ENCODE measurements around the gene RNF151. TPM values are rescaled to one million over a fixed set of nuclear protein-coding genes. Genes with fewer than 3 reads are reported as not detected.
A peak's percentile ranks its signal among the peaks of the same experiment; 100 is the strongest.
"Not testable (repeated sequence)": the region's sequence is repeated elsewhere in the genome, so short reads cannot be mapped to it uniquely, and the experiment has no call there.

The RNF151 gene
- polyA plus RNA-seq (2013, experiment 1 of 2) = not detected
- not detected for polyA plus RNA-seq (2013, experiment 2 of 2)

DNA sequence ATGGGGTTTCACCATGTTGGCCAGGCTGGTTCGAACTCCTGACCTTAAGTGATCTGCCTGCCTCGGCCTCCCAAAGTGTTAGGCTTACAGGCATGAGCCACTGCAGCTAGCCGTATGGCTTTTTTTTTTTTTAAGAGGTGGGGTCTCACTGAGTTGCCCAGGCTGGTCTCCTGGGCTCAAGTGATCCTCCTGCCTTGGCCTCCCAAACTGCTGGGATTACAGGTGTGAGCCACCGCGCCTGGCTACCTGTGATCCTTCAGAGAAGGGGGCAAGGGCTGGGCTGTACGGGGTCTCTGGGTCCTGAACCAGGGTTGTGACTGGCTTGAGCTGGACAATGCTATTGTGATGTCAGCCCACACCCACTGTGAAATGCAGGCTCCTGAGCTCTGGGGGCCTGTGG is at the start of gene RNF151:
TSS of gene RNF151 (plus strand) at position 397 of the 400 bp plus-strand sequence. CDS start 26 bp downstream, outside the sequence.
- Histone ChIP-seq H3K4me1 (ENCODE audit: insufficient read depth, low read length) (peaks cover 4% of the 10 kb centered on the region; the same call in 1 of the 2 replicates), H3K9ac (ENCODE audit: low read depth, low read length) (peak within 1 kb of the TSS; percentile 98), H3K27ac (ENCODE audit: low read depth, low read length) (no peak within 1 kb of the TSS), H3K4me3 (ENCODE audit: low read length) (peak within 1 kb of the TSS; percentile 90), H3K9me3 (ENCODE audit: insufficient read depth, low read depth, low read length) (no peaks in the 10 kb centered on the region), H3K36me3 (ENCODE audit: insufficient read depth, low read length) (peaks cover 27% of the 10 kb centered on the region), H3K27me3 (ENCODE audit: insufficient read depth, low read length) (no peaks in the 10 kb centered on the region)
- 97% methylated on average over 6 of the region's 6 CpGs for WGBS

DNA sequence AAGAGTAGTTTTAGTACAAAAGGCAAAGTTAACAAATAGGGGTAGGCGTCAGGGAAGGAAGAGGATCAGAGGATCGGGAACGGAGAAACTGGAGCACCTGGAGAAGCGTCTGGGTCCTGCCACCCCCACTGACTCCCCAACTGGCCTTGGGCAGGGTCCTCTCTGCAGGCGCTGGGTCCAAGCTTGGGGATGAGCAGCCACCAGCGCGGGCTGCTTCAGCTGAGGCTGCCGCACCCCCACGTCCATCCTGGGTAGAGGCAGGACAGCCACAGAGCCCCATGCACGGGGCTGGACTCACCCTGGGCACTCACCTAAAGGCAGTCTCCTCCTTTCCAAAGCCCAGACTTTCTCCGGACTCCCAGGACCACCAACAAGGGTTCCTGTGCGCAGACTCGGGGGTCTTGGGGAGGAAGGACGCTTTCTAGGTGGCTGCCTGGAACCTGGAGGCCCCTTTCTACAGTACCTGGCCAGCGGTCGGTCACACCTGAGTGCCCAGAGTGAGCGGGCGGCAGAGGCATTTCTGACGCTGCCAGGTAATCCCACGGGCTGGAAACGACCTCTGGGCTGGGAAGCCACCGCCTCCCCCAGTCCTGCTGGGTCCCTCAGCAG is 49.5 kb upstream of the RNF151 start:
- peak overlapping the region; percentile 27; the same call in 1 of the 2 replicates for H3K4me3 ChIP-seq (ENCODE audit: low read length)
- H3K9me3 ChIP-seq (ENCODE audit: insufficient read depth, low read depth, low read length) = no peaks in the 10 kb centered on the region
- 10% methylated on average over 22 of the region's 22 CpGs for WGBS
- H3K36me3 ChIP-seq (ENCODE audit: insufficient read depth, low read length) = no peaks in the 10 kb centered on the region
- no peak overlapping the region for H3K27ac ChIP-seq (ENCODE audit: low read depth, low read length)
- H3K9ac ChIP-seq (ENCODE audit: low read depth, low read length) = no peak overlapping the region
- peaks cover 30% of the 10 kb centered on the region for H3K4me1 ChIP-seq (ENCODE audit: insufficient read depth, low read length)
- peaks cover 85% of the 10 kb centered on the region for H3K27me3 ChIP-seq (ENCODE audit: insufficient read depth, low read length)

DNA sequence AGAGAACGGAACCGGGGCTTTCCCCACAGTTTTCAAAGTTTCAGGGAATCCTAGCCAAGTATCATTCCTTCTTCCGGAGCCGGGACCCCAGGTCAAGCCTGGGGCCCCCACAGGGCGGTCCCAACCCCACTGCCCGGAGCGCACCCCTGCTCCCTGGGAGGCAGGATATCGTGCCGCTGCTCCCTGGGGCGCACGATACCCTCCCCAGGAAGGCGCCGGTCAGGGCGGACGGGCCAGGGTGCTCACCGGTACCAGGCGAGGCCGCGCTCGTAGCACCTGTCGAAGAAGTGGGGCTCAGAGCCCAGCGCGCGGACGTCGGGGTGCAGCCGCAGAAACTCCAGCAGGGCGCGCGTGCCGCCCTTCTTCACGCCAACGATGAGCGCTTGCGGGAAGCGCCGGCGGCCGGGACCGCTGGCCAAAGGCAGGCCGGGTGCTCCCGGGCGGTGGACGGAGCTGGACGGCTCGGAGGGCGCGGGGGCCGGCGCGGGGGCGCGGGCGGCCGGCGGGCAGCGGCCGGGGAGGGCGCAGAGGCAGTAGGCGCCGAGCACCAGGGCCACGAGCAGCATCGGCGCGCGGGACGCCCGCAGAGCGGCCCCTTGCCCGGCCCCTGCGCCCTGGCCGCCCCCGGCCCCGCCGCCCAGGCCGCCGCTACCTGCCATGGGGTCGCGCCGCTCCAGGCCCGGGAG is 48.8 kb upstream of the RNF151 start:
- peak overlapping the region; percentile 27; the same call in 1 of the 2 replicates for H3K4me3 ChIP-seq (ENCODE audit: low read length)
- no peaks in the 10 kb centered on the region for H3K36me3 ChIP-seq (ENCODE audit: insufficient read depth, low read length)
- H3K9ac ChIP-seq (ENCODE audit: low read depth, low read length) = no peak overlapping the region
- H3K27ac ChIP-seq (ENCODE audit: low read depth, low read length) = no peak overlapping the region
- H3K27me3 ChIP-seq (ENCODE audit: insufficient read depth, low read length) = peaks cover 91% of the 10 kb centered on the region
- no peaks in the 10 kb centered on the region for H3K9me3 ChIP-seq (ENCODE audit: insufficient read depth, low read depth, low read length)
- 3% methylated on average over 81 of the region's 81 CpGs for WGBS
- peaks cover 30% of the 10 kb centered on the region for H3K4me1 ChIP-seq (ENCODE audit: insufficient read depth, low read length)

GRCh38 chr16:1918351-1919326 is 48.0 kb upstream of the RNF151 start, which contains the start of gene HS3ST6:
HS3ST6 (minus strand) TSS chr16:1918415; CDS start chr16:1918323, 92 bp downstream.
- H3K9me3 ChIP-seq (ENCODE audit: insufficient read depth, low read depth, low read length) = no peaks in the 10 kb centered on the region
- H3K4me3 ChIP-seq (ENCODE audit: low read length) = peak within 1 kb of the TSS; percentile 39; the same call in 1 of the 2 replicates
- WGBS = 7% methylated on average over 59 of the region's 71 CpGs
- H3K36me3 ChIP-seq (ENCODE audit: insufficient read depth, low read length) = no peaks in the 10 kb centered on the region
- peaks cover 27% of the 10 kb centered on the region for H3K4me1 ChIP-seq (ENCODE audit: insufficient read depth, low read length)
- H3K9ac ChIP-seq (ENCODE audit: low read depth, low read length) = no peak within 1 kb of the TSS
- H3K27me3 ChIP-seq (ENCODE audit: insufficient read depth, low read length) = peaks cover 94% of the 10 kb centered on the region
- H3K27ac ChIP-seq (ENCODE audit: low read depth, low read length) = no peak within 1 kb of the TSS

- H3K4me3 ChIP-seq (ENCODE audit: low read length) = no peak overlapping the region
- 46% methylated on average over 30 of the region's 30 CpGs for WGBS
- no peaks in the 10 kb centered on the region for H3K9me3 ChIP-seq (ENCODE audit: insufficient read depth, low read depth, low read length)
- no peaks in the 10 kb centered on the region for H3K36me3 ChIP-seq (ENCODE audit: insufficient read depth, low read length)
- H3K27me3 ChIP-seq (ENCODE audit: insufficient read depth, low read length) = peaks cover 95% of the 10 kb centered on the region
- no peak overlapping the region for H3K27ac ChIP-seq (ENCODE audit: low read depth, low read length)
- H3K4me1 ChIP-seq (ENCODE audit: insufficient read depth, low read length) = peaks cover 23% of the 10 kb centered on the region
- H3K9ac ChIP-seq (ENCODE audit: low read depth, low read length) = no peak overlapping the region
Observed at GRCh38 chr16:1919327-1919998, 47.2 kb upstream of the RNF151 start.

- H3K27ac ChIP-seq (ENCODE audit: low read depth, low read length); H3K36me3 ChIP-seq (ENCODE audit: insufficient read depth, low read length); H3K4me3 ChIP-seq (ENCODE audit: low read length); H3K9ac ChIP-seq (ENCODE audit: low read depth, low read length); H3K9me3 ChIP-seq (ENCODE audit: insufficient read depth, low read depth, low read length): not testable (repeated sequence)
- H3K27me3 ChIP-seq (ENCODE audit: insufficient read depth, low read length) = peaks cover 92% of the 10 kb centered on the region
- 67% methylated on average over 21 of the region's 21 CpGs for whole genome bisulfite sequencing
- peaks cover 20% of the 10 kb centered on the region for H3K4me1 ChIP-seq (ENCODE audit: insufficient read depth, low read length)
Observed at GRCh38 chr16:1920122-1920521, 46.5 kb upstream of the RNF151 start.

DNA sequence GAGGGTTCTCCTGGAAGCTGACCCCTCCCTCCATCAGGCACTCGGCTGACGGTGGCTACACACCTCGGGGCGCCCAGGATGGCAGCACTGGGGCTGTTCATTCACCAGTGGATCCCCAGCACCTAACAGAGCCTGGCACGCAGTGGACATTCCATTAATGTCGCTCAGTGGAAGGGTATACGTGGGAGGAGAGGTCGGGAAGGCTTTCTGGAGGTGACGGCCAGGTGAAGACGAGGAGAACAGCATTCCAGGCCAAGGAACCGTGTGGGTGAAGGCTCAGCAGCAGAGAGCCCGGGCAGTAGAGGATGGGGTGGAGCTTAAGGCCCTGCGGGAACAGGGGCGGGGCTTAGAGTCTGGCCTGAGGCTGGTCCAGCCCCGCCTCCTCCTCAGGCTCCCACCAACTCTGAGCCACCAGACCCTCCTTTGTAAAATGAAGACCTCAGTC is 45.9 kb upstream of the RNF151 start:
- H3K4me3 ChIP-seq (ENCODE audit: low read length) = no peak overlapping the region
- H3K27me3 ChIP-seq (ENCODE audit: insufficient read depth, low read length) = peaks cover 88% of the 10 kb centered on the region
- no peak overlapping the region for H3K27ac ChIP-seq (ENCODE audit: low read depth, low read length)
- peaks cover 20% of the 10 kb centered on the region for H3K4me1 ChIP-seq (ENCODE audit: insufficient read depth, low read length)
- no peak overlapping the region for H3K9ac ChIP-seq (ENCODE audit: low read depth, low read length)
- WGBS = 9% methylated on average over 15 of the region's 15 CpGs
- H3K36me3 ChIP-seq (ENCODE audit: insufficient read depth, low read length) = no peaks in the 10 kb centered on the region
- H3K9me3 ChIP-seq (ENCODE audit: insufficient read depth, low read depth, low read length) = no peaks in the 10 kb centered on the region

GRCh38 chr16:1922357-1922756 is 44.3 kb upstream of the RNF151 start:
- Histone ChIP-seq H3K27me3 (ENCODE audit: insufficient read depth, low read length) (peaks cover 72% of the 10 kb centered on the region), H3K9me3 (ENCODE audit: insufficient read depth, low read depth, low read length) (no peaks in the 10 kb centered on the region), H3K9ac (ENCODE audit: low read depth, low read length) (no peak overlapping the region), H3K4me3 (ENCODE audit: low read length) (no peak overlapping the region), H3K36me3 (ENCODE audit: insufficient read depth, low read length) (no peaks in the 10 kb centered on the region), H3K27ac (ENCODE audit: low read depth, low read length) (no peak overlapping the region), H3K4me1 (ENCODE audit: insufficient read depth, low read length) (peaks cover 8% of the 10 kb centered on the region)
- 88% methylated on average over 8 of the region's 8 CpGs for WGBS

DNA sequence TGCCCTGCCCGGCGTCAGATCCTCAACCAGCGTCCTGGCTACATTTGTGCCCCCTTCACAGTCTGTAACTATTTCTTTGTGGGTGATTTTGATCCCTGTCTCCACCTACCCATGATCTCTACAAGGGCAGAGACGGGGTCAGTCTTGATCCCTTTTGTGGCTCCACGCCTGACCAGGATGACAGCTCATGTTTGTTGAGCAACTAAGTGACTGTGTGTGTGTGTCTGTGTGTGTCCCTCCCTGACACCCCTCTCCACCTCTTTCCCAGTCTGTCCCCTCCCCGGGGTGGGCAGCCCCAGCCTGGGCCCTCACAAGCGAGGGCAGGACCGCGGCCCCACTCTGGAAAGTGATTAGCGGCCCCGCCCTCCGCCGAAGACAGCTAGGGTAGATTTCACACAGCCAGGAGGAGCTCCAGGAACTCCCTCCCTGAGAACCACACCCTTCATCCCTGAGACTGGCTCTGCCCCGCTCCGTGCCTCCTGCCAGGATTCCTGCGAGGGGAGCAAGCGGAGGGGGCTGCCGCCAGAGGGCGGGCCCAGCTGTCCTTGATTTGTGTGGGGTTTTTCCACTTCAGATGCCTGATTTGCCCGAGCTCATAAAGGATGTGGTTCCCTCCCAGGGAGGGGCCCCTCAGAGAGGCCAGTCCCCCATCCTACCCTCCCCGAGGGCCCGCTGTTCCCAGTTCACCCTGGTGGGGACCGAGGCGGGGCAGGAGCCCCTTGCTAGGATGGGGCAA is 43.2 kb upstream of the RNF151 start:
- Histone ChIP-seq H3K27ac (ENCODE audit: low read depth, low read length) (no peak overlapping the region), H3K9ac (ENCODE audit: low read depth, low read length) (no peak overlapping the region), H3K27me3 (ENCODE audit: insufficient read depth, low read length) (peaks cover 61% of the 10 kb centered on the region), H3K4me3 (ENCODE audit: low read length) (peak overlapping the region; percentile 29), H3K9me3 (ENCODE audit: insufficient read depth, low read depth, low read length) (no peaks in the 10 kb centered on the region), H3K4me1 (ENCODE audit: insufficient read depth, low read length) (0 out of 2 replicates have a peak, but pooled peaks cover 5% of the 10 kb centered on the region), H3K36me3 (ENCODE audit: insufficient read depth, low read length) (no peaks in the 10 kb centered on the region)
- WGBS = 9% methylated on average over 21 of the region's 24 CpGs

DNA sequence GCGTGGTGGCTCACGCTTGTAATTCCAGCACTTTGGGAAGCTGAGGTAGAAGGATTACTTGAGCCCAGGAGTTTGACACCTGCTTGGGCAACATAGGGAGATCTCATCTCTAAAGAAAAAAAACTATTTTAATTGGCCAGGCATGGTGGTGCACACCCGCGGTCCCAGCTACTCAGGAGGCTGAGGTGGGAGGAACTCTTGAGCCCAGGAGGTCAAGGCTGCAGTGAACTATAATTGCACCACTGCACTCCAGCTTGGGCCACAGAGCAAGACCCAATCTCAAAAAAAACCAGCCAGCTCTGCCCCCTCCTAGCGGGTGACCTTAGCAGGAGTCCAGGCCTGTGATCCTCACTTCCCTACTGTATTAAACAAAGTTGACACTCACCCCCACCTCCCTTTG is 42.6 kb upstream of the RNF151 start:
- 0 out of 2 replicates have a peak, but pooled peaks cover 5% of the 10 kb centered on the region for H3K4me1 ChIP-seq (ENCODE audit: insufficient read depth, low read length)
- no peaks in the 10 kb centered on the region for H3K36me3 ChIP-seq (ENCODE audit: insufficient read depth, low read length)
- H3K9ac ChIP-seq (ENCODE audit: low read depth, low read length) = no peak overlapping the region
- H3K4me3 ChIP-seq (ENCODE audit: low read length) = peak overlapping the region; percentile 29; the same call in 1 of the 2 replicates
- H3K9me3 ChIP-seq (ENCODE audit: insufficient read depth, low read depth, low read length) = no peaks in the 10 kb centered on the region
- peaks cover 54% of the 10 kb centered on the region for H3K27me3 ChIP-seq (ENCODE audit: insufficient read depth, low read length)
- no peak overlapping the region for H3K27ac ChIP-seq (ENCODE audit: low read depth, low read length)
- 69% methylated on average over 5 of the region's 5 CpGs for WGBS
